ENCODE data around the gene CAMK2A. TPM values are rescaled to one million over a fixed set of nuclear protein-coding genes. Genes with fewer than 3 reads are reported as not detected.

The CAMK2A gene
- total RNA-seq: 14.4 TPM

DNA sequence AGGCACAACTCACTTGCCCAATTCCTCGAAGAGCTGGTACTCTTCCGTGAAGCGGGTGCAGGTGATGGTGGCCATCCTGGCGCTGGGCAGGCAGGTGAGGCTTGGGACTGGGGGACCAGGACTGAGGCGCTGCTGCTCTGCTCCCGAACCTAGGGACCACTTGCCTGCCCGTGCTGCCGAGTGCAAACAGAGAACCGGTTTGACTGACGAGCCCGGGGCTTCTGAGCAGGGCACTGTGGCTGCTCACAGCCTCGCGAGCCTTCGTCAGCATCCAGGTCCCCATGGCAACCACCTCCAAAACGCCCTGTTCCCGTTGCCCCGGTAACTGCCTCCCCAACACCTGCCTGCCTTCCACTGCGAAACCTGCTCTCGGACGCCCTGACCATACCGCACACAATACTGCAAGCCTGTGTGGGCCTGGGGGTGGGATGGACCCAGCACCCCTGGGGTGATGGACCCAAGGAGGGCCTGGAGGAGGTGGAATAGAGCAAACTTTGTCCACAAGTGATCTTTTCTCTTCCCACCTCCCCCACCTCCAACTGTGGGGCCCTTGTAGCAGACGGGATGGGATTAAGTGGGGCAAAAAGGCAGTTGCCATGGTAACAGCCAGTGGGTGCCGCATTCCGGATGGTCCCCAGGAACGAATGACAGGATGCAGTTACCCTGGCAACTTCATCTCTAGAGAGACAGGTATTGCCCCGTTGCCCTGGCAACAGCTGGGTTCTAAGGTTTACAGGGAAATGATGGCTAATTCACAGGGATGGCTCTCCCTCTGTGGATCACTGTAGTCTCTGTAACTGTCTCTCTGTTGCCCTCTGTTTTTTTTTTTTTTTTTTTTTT lies at the start of gene CAMK2A:
TSS of gene CAMK2A (minus strand) at position 223 of the 840 bp plus-strand sequence. CDS start at position 75, 148 bp downstream.

GRCh38 chr5:150302301-150303069 lies 12.9 kb upstream of the CAMK2A start, which contains the start of gene ARSI:
Gene ARSI (minus strand): TSS chr5:150302905. CDS start chr5:150302373, 532 bp downstream.

DNA sequence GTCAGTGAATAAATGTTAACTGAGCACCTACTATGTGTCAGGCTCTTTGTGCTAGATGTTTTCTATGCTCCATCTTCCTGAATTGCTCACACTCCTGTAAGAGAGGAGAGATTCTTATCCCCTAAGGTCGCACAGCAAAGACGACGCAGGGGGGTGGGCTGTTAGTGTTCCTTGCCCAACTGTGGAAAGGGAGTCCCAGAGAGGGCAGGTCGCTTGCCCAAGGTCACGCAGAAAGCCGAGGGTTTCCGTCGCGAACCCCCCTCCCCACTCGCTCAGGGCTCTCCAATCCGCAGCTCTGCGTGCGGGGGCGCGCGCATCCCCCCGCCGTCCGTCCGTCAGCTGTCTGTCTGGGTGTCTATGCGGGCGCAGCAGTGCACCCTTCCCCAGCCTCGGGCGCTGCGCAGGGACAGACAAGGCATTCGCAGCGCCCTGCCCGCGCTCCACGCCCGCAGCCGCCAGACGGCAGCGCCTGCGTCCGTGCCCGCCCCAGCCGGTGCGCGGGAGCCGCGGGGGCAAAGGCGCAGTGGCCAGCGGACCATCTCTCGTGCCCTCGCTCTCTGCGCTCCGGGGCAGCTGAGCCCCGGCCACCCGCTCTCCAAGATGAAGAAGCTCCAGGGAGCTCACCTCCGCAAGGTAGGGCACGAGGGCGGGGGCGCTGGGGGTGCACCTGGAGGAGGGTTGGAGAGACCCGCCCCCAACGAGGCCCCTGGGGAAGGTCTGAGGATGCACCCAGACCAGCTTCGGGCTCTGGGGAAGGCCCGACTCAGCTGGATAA lies 99.7 kb downstream of the CAMK2A start, which contains the start of gene SLC6A7:
TSS of gene SLC6A7 (plus strand) at position 335 of the 775 bp plus-strand sequence. CDS start at position 601, 266 bp downstream.

Other genes starting within 250 kb of the CAMK2A start
- 39.5 TPM for gene CSF1R, start 203.2 kb downstream of the CAMK2A start, total RNA-seq
- 182 TPM for gene PDGFRB, start 133.9 kb downstream of the CAMK2A start, total RNA-seq
- 0.18 TPM for gene CDX1, start 123.0 kb downstream of the CAMK2A start, total RNA-seq
- 0.06 TPM for gene SLC6A7, start 99.7 kb downstream of the CAMK2A start, total RNA-seq
- gene ARSI, start 13.1 kb upstream of the CAMK2A start, total RNA-seq: 5.3 TPM
- gene TCOF1, start 67.9 kb upstream of the CAMK2A start, total RNA-seq: 22.4 TPM
- gene CD74, start 123.1 kb upstream of the CAMK2A start, total RNA-seq: 619 TPM
- 2,051 TPM for gene RPS14, start 160.0 kb upstream of the CAMK2A start, total RNA-seq
- 88.0 TPM for gene NDST1, start 218.4 kb upstream of the CAMK2A start, total RNA-seq

Data from metanephros (tissue), 1 donor.